PFSK-1 (cell line): ENCODE results near the gene NMNAT3.

Experiments
- FOXP2 ChIP-seq: optimal IDR thresholded peaks from 2 replicates; pipeline ENCODE3; 2011; ENCODE audit warnings: borderline replicate concordance, control low read depth, inconsistent platforms; ENCODE audit not compliant: insufficient read depth; ENCODE audit errors: extremely low read length, extremely low read depth
- POLR2AphosphoS5 ChIP-seq: IDR thresholded peaks from 2 replicates; pipeline ENCODE4 v1.6.1; 2012; ENCODE audit warnings: low read depth, mild to moderate bottlenecking, control low read depth, low read length, moderate library complexity
- REST ChIP-seq, 2 experiments: IDR thresholded peaks; 2 replicates each; pipeline versions ENCODE4 v1.6.1 to v1.8.0; 2011 to 2012; ENCODE audit warnings: low read depth in 2 of 2, low read length in 2 of 2, control low read depth in 1 of 2, inconsistent platforms in 1 of 2, mild to moderate bottlenecking in 1 of 2, moderate library complexity in 1 of 2; ENCODE audit not compliant: insufficient read depth in 1 of 2
- SIN3A ChIP-seq: IDR thresholded peaks from 2 replicates; pipeline ENCODE4 v1.6.1; 2012; ENCODE audit warnings: mild to moderate bottlenecking, low read length, moderate library complexity, borderline replicate concordance; ENCODE audit not compliant: insufficient read depth
- TAF1 ChIP-seq: IDR thresholded peaks from 2 replicates; pipeline ENCODE4 v1.6.1; 2012; ENCODE audit warnings: low read length, control low read depth, borderline replicate concordance; ENCODE audit not compliant: insufficient read depth

The NMNAT3 gene

GRCh38 chr3:139647866-139648435 lies 29.8 kb downstream of the NMNAT3 start:
- no peak for TF ChIP-seq POLR2AphosphoS5
- no peak for TF ChIP-seq SIN3A
- no peak for TF ChIP-seq TAF1
- no peak for TF ChIP-seq REST (IDR thresholded peaks at IDR 0.05; ENCODE audit: insufficient read depth in 1 of 2, low read depth in 2 of 2, low read length in 2 of 2)
- no peak for TF ChIP-seq FOXP2

GRCh38 chr3:139646512-139646911 lies 31.3 kb downstream of the NMNAT3 start:
- TF ChIP-seq TAF1 (no peak), SIN3A (no peak)

GRCh38 chr3:139642996-139643395 lies 34.8 kb downstream of the NMNAT3 start:
- no peak for TF ChIP-seq FOXP2

- TF ChIP-seq POLR2AphosphoS5, result no peak
- TF ChIP-seq FOXP2, result no peak
- no peak for TF ChIP-seq REST (IDR thresholded peaks at IDR 0.05; ENCODE audit: insufficient read depth in 1 of 2, low read depth in 2 of 2, low read length in 2 of 2)
- no peak for TF ChIP-seq TAF1
- TF ChIP-seq SIN3A, result no peak
These were observed 37.3 kb downstream of the NMNAT3 start for GRCh38 chr3:139640456-139640855.

GRCh38 chr3:139639662-139640061 lies 38.1 kb downstream of the NMNAT3 start:
- no peak for TF ChIP-seq FOXP2
- TF ChIP-seq SIN3A, result no peak
- no peak for TF ChIP-seq POLR2AphosphoS5
- TF ChIP-seq TAF1, result no peak
- no peak for TF ChIP-seq REST (IDR thresholded peaks at IDR 0.05; ENCODE audit: insufficient read depth in 1 of 2, low read depth in 2 of 2, low read length in 2 of 2)

- TF ChIP-seq REST (IDR thresholded peaks at IDR 0.05; ENCODE audit: insufficient read depth in 1 of 2, low read depth in 2 of 2, low read length in 2 of 2) (no peak), POLR2AphosphoS5 (no peak), TAF1 (no peak), SIN3A (no peak), FOXP2 (no peak)
These were observed 39.3 kb downstream of the NMNAT3 start for GRCh38 chr3:139638518-139638917.
